Hepatocyte (in vitro differentiated cells): ENCODE measurements around the gene MUC5B.

Source experiments
- CTCF ChIP-seq: fragments of 200-600 bp; sonication (generic); IDR thresholded peaks from 2 replicates; pipeline ENCODE4 v1.5.1; 2016; ENCODE audit warnings: antibody characterized with exemption, mild to moderate bottlenecking; ENCODE audit not compliant: poor library complexity
- EZH2 ChIP-seq: fragments of 200-600 bp; sonication (generic); IDR thresholded peaks from 2 replicates; pipeline ENCODE4 v1.6.1; 2016; ENCODE audit warnings: antibody characterized with exemption, mild to moderate bottlenecking, borderline replicate concordance

- TF ChIP-seq CTCF, result no peak
- no peak for TF ChIP-seq EZH2
Measured at GRCh38 chr11:1218788-1219445, 3.9 kb upstream of the MUC5B start.
